Esophagus mucosa (tissue), 1 donor: ENCODE data around the gene BIRC2. TPM values are rescaled to one million over a fixed set of nuclear protein-coding genes. Genes with fewer than 3 reads are reported as not detected.
A peak's percentile ranks its signal among the peaks of the same experiment; 100 is the strongest.

ENCODE experiments used
- ATAC-seq: fragments of 200-7000 bp; cut with Tn5 transposase; one replicate; pipeline ENCODE4 v1.9.1; 2020
- total RNA-seq: library from RNA; stranded (reverse); gene quantifications from one replicate; pipeline ENCODE4 v1.2.4, GENCODE V29; 2023
- donor health status: DM: yes; HTN: yes; CAD: no.

The BIRC2 gene
- total RNA-seq: 22.1 TPM

DNA sequence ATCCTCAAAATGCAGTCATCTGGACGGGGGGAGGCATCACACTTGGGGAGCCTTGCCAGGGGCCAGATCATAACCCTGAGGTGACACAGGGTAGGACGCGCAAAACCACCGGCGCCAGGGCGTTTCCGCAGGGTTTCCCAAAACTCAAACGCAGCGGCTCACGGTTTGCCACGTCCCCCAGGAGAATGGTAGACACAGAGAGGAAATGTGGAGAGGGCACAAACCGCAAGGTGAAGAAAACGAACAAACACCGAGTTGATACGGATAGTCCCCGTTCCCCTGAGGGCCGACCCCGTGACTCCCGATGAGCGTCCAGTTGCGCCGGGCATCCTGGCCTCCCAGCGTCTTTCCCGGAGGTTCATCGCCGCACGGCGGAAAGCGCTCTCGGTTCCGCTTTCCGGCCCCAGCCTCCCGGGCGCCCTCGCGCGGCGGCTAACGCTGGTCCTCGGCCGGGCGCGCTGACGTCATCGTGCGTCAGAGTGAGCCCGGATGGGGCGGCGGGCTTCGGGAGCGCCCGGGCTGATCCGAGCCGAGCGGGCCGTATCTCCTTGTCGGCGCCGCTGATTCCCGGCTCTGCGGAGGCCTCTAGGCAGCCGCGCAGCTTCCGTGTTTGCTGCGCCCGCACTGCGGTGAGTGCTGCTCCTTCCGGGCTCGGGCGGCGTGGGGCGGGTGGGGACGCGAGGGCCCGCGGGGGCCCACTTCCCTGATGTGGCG is at the start of gene BIRC2:
BIRC2 (plus strand) TSS at position 467 of the 714 bp plus-strand sequence. CDS start 2,641 bp downstream, outside the sequence.
- peak; percentile 99 for ATAC-seq

DNA sequence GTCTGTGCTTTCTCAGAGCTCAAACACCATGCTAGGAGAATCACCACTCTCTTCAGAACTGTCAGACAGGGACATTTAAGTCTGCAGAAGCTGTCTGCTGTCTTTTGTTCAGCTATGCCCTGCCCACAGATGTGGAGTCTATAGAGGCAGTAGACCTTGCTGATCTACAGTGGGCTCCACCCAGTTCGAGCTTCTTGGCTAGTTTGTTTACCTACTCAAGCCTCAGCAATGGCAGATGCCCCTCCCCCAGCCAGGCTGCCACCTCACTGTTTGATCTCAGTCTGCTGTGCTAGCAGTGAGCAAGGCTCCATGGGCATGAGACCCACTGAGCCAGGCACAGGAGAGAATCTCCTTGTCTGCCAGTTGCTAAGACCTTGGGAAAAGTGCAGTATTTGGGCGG is 46.2 kb upstream of the BIRC2 start:
- peak; percentile 55 for ATAC-seq

DNA sequence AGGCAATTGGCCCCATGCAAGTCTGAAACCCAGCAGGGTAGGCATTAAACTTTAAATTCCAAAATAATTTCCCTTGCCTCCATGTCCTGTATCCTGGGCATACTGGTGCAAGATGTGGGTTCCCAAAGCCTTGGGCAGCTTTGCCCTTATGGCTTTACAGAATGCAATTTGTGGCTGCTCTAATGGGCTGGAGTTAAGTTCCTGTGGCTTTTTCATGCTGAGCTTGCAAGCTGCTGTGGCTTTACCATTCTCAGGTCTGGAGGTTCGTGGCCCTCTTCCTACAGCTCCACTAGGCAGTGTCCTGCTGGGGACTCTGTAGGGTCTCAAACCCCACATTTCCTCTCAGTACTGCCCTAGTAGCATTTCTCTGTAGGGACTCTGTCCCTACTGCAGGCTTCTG is 44.8 kb upstream of the BIRC2 start:
- ATAC-seq: no peak

DNA sequence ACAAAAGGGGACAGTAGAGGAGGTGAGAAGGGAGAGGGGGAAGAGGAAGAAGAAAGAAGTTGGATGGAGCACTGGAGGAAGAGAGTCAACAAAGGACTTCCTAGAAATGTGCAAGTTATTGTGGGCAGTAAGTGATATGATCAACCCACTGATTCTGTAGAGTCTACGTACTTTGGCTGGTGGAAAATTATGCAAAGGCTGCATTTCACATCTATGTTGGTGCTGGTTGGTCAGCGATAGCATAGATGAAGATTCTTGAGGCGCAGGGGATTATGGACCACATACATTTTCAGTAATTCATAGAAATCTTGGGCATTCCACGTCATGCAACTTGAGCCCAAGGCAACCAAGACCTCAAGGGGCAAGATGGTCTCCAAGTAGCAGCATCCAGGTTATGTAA is 42.3 kb upstream of the BIRC2 start:
- no peak for ATAC-seq

DNA sequence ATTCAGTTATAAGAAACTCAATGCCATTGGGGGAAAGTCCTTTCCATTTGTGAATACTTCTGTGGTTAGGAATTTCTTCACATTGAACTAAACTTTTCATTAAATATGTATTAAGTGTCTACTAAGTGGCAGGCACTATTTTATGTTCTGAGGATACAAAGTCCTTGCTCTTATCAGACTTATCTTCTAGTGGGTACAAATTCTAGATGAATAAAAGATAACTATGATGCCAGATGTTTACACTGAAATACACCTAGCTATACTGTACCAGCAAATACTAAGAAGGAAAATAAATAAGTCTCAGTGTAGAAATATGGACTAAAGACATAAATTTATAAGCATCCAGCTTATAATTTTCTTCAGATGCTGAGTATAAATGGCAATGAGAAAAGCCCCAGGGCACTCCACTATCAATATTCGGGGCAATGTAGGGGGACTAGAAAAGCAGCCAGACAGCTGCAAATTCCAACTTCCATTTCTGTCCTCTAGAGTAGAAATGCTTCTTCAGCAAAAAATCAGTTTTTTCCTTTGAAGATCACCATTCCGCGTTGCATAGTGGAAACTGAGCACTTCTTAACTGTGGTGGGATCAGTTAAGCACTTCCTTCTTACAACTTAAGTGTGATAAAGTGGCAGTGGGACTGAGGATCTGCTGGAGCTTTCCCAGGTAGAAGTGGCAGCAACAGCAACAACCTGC is 41.5 kb upstream of the BIRC2 start:
- no peak for ATAC-seq

DNA sequence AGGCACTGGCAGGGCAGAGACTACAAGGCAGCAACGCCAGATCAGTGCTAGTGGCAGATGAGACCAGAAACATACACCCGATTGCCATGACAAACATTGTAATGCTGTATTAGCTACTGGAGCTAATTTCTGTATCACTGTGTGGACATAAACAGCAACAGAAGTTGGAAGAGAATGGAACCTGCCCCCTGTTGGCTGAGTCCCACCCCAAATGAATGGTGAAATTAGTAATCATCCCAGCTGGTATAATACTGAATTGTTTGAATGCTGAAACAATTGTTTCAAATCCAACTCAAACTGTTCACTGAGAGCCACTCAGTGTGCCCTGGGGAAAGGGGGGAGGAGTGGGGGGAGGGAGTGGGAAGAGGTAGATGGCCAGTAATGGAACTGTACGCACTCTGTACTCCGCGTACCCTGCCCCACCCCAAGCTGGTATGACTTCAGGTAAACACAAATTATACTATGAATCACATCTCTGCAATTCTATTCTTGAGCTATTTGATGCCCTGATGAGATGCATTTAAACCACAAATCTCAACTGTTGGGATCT is 40.9 kb upstream of the BIRC2 start:
- peak; percentile 97 for ATAC-seq

DNA sequence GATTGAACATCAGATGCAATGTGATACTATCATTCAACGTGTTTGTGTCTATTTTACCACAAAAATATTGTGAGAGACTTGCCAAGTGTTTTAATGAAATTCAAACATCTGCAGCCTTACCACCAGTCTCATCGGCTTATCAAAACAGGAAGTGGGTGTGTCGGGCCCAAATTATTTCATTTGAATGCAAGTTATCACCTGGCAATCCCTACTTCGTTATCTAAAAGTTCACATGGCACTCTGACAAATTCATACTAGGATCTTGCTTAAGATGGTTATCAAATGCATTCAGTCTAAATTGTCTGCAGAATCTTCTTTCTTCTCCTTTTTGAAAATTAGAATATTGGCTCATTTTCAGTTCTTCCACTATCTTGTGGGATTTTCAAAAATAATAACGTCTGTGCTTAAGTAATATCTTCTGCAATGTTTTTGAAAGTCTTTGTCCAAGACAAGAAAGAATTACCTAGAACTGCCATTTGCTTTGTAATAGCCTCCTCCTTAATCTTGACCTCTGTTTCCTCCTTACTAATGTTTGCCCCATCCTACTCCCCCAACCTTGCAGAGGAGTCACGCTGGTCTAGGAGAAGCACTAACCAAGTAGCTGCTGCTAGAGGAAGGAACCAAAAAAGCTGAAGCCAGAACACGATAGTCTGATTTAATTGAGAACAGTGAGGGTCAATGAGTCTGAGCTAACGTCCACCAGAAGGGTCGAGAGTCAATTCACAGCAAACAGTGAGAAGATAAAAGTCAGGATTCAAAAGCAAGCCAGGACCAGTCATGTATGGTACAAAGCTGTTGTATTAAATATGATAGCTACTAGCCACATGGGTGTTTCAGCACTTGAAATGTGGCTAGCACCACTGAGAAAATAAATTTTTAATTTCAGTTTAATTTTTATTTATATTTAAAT is 39.9 kb upstream of the BIRC2 start:
- no peak for ATAC-seq

DNA sequence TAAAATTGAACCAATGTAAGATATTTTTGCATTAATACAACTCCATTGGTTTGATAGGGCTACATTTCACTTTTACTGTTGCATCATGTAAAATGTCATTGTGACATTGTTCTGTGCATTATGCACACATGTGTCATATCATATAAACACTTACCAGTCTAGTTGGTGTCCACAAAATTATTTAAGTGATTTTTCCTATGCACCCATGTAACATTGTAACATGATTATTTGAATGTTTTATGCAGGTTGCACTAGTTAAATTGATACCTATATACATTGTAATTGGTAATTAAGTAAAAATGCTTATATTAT is 39.3 kb upstream of the BIRC2 start:
- ATAC-seq: no peak

DNA sequence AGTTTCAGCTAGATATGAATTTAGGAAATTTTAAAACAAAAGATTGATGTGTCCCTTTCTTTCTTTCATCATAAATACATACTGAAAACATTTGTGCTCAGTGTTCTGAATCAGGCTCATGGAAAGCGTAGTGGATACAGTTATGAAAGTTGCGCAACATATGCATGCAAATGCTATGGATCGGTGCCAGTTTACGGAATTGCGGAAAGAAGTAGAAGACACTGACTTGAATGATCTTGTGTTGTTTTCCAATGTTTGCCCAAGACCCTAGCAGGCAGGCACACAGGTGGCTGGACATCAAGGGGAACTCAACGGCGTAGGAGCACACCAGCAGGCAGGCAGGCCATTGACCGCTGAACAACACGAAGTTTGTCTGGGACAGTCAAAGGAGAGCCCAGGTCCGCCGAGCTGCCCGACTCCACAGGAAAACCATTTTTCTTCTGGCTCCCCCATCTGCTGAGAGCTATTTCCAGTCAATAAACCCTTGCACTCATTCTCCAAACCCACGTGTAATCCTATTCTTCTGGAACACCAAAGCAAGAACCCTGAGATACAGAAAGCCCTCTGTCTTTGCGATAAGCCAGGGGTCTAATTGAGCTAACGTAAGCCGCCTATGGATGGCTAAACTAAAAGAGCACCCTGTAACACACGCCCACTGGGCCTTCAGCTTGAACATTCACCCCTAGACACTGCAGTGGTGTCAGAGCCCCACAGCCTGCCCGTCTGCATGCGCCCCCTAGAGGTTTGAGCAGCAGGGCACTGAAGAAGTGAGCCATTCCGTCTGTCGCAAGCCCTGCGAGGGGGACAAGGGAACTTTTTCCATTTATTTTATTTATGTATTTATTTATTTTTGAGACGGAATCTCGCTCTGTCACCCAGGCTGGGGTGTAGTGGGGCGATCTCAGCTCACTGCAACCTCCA is 37.1 kb upstream of the BIRC2 start:
- ATAC-seq: no peak

DNA sequence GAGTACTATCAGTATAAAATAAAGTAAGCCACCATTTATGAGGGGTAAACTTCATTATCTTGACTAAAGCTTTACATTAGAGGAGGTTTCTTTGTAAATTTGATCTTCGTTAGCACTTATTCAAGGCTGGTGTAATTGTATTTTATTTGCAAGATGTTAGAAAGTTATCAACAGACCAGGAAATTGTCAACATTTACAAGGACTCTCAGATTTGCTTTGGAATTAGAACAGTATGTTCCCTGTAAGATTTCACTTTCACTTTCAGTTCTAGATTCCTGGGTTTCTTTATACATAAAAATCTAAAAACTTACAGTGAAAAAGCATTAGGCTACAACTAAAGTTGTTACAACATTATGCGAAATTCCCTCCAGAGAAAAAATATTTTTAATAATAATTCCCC is 34.3 kb upstream of the BIRC2 start:
- no peak for ATAC-seq

DNA sequence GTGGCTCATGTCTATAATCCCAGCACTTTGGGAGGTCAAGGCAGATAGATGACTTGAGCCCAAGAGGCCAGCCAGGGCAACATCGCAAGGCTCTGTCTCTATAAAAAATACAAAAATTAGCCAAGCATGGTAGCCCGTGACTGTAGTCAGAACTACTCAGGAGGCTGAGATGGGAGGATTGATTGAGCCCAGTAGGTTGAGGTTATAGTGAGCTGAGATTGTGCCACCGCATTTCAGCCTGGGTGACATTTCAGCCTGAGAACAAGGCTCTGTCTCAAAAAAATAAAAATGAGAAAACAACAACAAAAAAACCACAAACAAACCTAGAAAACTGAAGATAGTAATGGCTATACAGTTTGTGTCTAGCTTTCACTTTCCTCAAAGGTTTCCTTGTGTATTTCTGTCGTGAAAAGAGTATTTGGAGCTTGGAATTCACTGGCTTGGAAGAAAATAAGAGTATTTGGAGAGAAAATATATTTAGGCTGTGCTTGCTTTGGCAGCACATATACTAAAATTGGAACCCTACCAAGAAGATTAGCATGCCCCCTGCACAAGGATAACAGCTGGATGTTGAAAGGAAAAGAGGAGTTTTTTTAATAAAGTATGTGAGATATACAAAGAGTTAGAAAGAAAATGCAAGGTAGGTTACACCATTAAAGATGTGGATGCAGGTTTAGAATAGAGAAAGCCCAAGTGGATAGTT is 33.6 kb upstream of the BIRC2 start:
- no peak for ATAC-seq

DNA sequence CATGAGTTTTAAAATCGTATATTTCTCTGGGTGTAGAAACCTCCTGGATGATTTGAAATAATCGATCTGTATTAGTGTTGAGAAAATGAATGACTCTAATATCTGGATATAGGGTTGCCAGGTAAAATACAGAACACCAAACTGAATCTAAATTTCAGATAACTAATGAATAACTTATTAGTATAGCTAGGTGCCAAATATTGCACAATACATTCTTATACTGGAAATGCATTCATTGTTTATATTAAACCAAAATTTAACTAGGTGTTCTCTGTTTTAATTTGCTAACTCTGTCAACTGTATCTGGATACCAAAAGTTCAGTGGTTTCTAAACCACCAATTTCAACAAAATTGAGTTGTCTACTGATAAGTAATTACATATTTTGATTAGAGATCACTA is 32.2 kb upstream of the BIRC2 start:
- no peak for ATAC-seq

DNA sequence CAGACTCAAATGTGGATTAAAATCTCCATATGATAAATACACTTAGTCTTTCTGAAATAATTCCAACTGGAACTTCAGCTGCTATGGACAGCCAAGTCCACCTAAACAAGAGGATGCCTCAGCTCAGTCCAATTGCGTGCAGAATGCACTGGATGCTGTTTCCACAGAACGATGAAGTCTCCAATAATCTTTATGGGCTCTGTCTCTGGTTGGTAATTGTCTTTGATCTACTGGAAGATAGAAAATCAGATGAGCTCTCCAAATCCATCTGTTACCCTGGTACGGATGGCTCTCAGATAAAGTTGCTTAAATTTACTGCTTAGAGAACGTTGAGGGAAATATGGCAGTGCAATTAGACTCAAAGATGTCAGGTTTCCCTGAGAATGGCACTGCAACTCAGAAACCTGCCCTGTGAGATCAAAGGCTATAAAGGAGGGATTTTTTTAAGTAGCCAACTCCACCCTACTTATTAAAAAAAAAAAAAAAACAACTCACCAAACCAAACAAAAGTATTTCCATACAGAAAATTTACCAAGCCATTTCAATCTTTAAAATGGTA is 30.6 kb upstream of the BIRC2 start:
- ATAC-seq: no peak

DNA sequence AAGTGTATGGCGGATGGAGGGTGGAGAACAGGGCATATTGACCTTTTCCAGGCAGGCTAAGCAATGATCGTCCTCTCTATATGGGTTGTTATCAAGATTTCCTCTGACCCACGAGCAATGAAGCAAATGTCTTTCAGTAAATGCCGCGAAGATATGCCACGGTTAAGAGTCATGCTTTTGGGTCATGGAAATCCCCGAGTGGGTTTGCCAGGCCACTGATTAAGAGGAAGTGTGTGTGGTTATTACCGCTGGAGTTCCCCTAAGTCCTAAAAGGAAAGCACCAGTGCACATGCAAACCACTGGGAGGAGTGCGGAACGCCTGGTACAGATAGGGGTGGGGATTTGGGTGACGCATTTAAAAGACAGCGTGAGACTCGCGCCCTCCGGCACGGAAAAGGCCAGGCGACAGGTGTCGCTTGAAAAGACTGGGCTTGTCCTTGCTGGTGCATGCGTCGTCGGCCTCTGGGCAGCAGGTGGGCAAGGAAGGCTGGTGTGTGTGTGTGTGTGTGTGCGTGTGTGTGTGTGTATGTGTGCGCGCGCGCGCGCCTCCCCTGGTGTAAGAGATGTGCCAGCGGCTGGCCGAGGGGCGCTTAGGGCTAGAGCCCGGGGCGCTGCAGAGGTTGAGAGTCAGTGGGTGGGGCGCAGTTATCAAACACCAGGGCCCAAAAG is 29.8 kb upstream of the BIRC2 start, which contains the start of gene BIRC3:
BIRC3 (plus strand) TSS at position 386 of the 669 bp plus-strand sequence. CDS start 7,026 bp downstream, outside the sequence.
- peak; percentile 99 for ATAC-seq

DNA sequence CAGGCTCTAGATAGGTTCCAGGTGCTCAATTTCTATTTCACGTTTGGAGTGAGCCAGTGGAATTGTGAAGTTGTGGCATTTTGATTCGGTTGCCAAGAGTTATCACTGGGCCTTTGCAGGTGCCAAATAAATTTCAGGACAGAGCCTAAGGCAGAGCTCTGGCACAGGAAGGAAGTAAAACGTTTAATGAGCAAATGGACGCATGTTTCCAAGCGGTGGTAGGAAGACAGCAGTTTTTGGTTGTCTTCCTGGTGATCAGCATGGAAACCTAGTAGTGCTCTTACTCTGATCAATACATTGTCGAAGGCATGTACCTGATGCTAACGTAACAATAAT is 29.3 kb upstream of the BIRC2 start:
- peak; percentile 20 for ATAC-seq

DNA sequence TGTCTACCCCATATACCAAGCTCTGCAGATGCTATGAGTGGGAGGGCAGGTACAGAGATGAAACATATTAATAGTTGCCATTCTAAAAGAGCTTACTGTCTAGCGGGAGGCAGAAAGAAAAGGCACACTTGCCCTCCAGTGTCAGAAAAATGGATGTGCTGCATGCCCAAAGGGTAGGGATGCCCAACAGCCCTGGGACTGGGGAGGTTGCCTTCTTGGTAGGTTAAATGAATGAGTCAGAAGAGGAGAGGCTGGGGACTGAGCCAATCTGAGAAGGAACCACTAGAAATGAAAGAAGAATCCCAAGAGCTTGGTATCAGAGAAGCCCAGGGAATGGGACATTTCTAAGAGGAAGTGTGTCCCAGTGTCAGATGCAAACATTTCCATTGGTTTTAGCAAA is 28.5 kb upstream of the BIRC2 start:
- ATAC-seq: no peak

DNA sequence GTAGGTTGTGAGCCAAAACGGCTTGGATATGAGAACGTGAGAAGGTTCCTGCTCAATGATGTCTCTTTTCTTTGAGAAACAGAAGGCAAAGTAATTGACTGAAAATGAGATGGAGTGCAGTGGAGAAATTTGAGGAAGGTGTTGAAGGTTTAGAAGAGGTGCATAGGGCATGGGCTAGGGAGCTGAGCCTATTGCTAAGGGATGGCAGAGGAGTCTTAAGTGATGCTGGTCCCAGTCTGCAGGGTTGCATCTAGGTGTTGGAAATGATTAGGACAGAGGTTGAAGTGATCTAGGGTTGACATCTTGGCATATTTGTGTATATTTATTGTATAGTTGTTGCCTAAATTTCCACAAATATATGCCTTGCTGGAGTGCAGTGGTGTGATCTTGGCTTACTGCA is 27.5 kb upstream of the BIRC2 start:
- ATAC-seq: no peak

DNA sequence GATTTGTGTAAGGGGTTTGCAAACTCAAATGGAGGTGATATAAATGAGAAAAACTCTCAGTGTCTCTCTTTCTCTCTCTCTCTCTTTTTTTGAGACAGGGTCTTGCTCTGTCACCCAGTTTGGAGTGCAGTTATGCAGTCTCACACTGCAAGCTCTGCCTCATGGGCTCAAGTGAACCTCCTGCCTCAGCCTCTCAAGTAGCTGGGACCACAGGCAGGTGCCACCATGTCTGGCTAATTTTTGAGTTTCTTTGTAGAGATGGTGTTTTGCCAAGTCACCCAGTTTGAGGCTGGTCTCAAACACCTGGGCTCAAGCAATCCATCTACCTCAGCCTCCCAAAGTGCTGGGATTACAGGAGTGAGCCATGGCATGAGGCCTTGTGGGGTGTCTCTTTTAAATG is 26.8 kb upstream of the BIRC2 start:
- no peak for ATAC-seq

DNA sequence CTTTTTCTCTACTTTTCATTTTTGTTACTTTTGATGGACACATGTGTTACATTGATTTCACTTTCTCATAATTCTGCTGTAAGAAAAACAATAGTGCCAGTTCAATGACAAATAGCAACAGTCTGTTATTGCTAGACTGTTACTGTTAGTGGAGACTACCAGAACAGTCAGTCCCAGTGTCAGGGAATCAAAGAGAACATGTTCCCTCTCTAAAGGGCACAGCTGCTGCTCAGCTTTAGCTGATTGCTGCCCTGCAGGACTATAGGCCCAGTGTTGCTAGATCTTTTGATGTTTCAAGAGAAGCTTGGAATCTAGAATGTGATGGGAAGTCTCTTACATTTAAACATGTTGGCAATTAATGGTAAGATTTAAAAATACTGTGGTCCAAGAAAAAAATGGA is 26.3 kb upstream of the BIRC2 start:
- ATAC-seq: no peak

DNA sequence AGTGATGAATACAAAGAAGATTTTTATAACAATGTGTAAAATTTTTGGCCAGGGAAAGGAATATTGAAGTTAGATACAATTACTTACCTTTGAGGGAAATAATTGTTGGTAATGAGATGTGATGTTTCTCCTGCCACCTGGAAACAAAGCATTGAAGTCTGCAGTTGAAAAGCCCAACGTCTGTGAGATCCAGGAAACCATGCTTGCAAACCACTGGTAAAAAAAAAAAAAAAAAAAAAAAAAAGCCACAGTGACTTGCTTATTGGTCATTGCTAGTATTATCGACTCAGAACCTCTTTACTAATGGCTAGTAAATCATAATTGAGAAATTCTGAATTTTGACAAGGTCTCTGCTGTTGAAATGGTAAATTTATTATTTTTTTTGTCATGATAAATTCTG is 24.5 kb upstream of the BIRC2 start:
- ATAC-seq: no peak
